ENCODE measurements around the gene ZNF446. TPM values are rescaled to one million over a fixed set of nuclear protein-coding genes. Genes with fewer than 3 reads are reported as not detected.
"Not testable (repeated sequence)": the region's sequence is repeated elsewhere in the genome, so short reads cannot be mapped to it uniquely, and the experiment has no call there.

The ZNF446 gene
- polyA plus RNA-seq, 1 donor from 2014 or later, result 6.7 TPM

DNA sequence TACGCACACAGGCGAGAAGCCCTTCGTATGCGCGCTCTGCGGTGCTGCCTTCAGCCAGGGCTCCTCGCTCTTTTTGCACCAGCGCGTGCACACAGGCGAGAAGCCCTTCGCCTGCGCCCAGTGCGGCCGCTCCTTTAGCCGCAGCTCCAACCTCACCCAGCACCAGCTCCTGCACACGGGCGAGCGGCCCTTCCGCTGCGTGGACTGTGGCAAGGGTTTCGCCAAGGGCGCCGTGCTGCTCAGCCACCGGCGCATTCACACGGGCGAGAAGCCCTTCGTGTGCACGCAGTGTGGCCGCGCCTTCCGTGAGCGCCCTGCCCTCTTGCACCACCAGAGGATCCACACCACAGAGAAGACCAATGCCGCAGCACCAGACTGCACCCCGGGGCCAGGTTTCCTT, 20.0 kb upstream of the ZNF446 start:
- H3K4me3 Mint-ChIP-seq, result no peak overlapping the region
- peaks cover 3 to 12% (median 10%) of the 10 kb centered on the region in 3 donors for H3K4me1 Mint-ChIP-seq
- H3K27ac Mint-ChIP-seq, result no peak overlapping the region
- peaks cover 0 to 1% (median 0%) of the 10 kb centered on the region in 3 donors for H3K9me3 Mint-ChIP-seq
- peaks cover 1% of the 10 kb centered on the region for H3K27me3 Mint-ChIP-seq
- H3K36me3 Mint-ChIP-seq, result peaks cover 14% of the 10 kb centered on the region

DNA sequence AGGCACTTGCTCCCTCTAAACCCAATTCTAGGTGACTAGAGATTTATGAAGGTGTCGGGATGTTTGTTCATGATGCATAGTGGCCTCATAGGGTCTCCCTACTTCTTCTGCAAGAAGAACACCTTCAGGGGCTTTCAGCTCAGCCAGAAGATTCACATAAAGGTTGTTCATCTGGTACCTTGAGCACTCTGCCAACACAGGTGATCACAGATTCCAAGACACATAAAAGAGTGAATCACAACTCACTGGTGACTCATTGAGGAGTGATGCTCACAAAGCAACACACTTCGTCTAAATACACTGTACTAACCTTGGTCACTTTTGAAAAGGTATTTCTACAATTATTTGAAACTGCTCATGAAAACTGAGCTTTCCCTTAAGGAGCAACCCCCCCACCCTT, 16.1 kb upstream of the ZNF446 start:
- no peaks in the 10 kb centered on the region for H3K9me3 Mint-ChIP-seq
- H3K27ac Mint-ChIP-seq, result no peak overlapping the region

DNA sequence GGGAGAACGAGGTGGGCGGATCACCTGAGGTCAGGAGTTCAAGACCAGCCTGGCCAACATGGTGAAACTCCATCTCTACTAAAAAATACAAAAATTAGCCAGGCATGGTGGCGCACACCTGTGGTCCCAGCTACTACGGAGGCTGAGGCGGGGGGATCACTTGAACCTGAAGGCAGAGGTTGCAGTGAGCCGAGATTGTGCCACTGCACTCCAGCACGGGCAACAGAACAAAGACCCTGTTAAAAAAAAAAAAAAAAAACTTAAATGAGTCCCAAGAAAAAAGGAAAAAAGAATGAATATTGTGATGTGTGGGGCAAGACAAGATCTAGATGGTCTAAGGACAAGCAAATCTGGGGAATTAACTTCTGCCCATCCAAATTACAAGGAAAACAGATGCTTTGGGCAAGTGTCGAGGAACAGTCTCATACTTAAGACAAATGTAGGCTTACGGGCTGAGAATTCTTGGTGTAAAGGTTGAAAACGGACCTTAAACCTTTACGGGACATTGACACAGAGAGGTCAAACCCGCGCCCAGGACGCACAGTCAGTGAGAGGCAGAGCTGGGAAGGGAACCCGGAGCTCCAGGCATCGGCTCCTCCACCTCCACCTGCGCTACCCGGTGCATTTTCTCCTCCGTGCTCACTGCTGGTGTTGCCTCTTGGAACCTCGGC, 9.9 kb upstream of the ZNF446 start:
- Mint-ChIP-seq H3K36me3 (no peaks in the 10 kb centered on the region), H3K9me3 (peaks cover 0 to 2% (median 0%) of the 10 kb centered on the region in 3 donors), H3K4me1 (peaks cover 7 to 17% (median 17%) of the 10 kb centered on the region in 3 donors), H3K27ac (peak overlapping the region; percentile 67 to 94 (median 89)), H3K27me3 (no peaks in the 10 kb centered on the region), H3K4me3 (peak overlapping the region; percentile 84 to 95 (median 94))

More for the DNA sequence above, 16.1 kb upstream of the ZNF446 start:
- H3K27me3 Mint-ChIP-seq, result no peaks in the 10 kb centered on the region
- H3K4me3 Mint-ChIP-seq, result no peak overlapping the region
- peaks cover 0 to 3% (median 2%) of the 10 kb centered on the region in 3 donors for H3K4me1 Mint-ChIP-seq
- peaks cover 11% of the 10 kb centered on the region for H3K36me3 Mint-ChIP-seq

DNA sequence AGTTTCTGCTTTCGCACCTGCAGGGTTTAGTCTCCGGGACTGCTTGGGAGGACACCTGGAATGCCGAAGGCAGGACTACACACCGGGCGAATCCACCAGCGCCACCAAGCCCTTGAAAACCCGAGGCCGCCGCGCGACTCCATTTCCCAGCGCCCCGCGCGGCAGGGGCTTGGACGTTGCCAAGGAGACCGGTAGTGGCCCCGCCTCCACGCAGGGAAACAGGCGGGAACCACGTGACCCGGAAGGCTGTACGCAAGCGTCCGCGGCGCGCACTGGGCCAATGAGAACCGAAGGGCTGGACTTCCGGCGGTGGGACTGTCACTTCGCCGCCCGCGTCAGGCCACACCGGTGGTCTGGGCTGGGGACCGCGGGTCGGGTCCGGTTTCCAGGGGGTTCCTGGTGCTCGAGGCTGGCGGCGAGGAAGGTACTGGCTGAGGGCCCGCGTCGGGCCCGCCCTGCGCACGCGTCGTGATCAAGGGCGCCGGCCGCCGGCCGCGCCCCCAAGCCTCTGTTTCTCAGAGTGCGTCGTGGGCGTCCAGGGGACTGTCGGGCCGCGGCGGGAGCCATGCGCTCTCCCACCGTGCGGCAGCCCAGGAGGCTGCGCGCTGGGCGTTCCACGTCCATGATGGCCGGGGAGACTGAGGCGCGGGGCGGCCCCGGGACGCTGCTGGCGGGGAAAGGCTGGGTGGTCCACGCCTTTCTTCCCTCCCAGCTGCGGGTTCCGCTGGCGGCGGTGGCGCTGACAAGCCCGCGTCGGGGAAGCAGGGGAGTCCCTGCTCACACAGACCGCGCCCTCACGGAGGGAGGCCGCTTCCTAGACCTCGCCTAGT, 9.2 kb upstream of the ZNF446 start, which contains the start of gene ZNF324:
ZNF324 (plus strand) TSS at position 321 of the 830 bp plus-strand sequence. CDS start 2,106 bp downstream, outside the sequence.
- Mint-ChIP-seq H3K4me3 (peak within 1 kb of the TSS; percentile 84 to 95 (median 94)), H3K36me3 (no peaks in the 10 kb centered on the region), H3K27ac (peak within 1 kb of the TSS; percentile 67 to 94 (median 89)), H3K4me1 (peaks cover 7 to 17% (median 17%) of the 10 kb centered on the region in 3 donors), H3K9me3 (peaks cover 0 to 2% (median 0%) of the 10 kb centered on the region in 3 donors), H3K27me3 (no peaks in the 10 kb centered on the region)

DNA sequence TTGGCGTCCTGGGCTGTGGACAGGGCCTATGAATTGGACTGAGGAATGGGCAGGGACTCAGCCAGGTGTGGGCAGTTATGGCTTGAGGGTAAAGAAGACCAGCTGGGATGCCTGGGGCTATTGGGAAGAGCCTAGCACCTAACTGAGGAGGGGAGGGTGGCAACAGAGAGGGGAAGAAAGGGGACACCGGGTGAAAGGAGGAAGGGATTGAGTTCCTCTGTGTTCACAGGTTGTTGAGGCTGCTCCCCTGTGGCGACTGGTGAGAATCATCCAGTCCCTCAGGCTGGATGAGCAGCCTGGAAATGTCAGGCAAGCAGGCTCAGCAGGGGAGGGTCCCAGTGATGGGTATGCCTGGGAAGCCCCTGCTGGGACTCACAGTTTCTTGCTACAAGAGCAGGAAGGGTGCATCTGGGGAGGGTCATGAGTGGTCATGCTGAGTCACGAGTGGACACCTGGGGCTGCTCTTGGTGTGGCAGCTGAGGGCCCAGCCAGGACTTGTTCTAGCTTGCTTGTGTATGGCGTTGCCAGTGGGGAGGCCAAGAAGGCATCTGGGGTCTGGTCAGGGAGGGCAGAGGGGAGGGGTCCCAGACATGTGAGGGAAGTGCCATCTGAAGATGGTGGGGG, 7.8 kb upstream of the ZNF446 start:
- H3K9me3 Mint-ChIP-seq, result peaks cover 0 to 2% (median 0%) of the 10 kb centered on the region in 3 donors
- H3K27ac Mint-ChIP-seq, result peak overlapping the region in 1 of 3 donors; percentile 80
- H3K36me3 Mint-ChIP-seq, result no peaks in the 10 kb centered on the region
- H3K4me1 Mint-ChIP-seq, result peaks cover 7 to 17% (median 17%) of the 10 kb centered on the region in 3 donors
- no peaks in the 10 kb centered on the region for H3K27me3 Mint-ChIP-seq
- peak overlapping the region; percentile 77 to 88 (median 82) for H3K4me3 Mint-ChIP-seq

DNA sequence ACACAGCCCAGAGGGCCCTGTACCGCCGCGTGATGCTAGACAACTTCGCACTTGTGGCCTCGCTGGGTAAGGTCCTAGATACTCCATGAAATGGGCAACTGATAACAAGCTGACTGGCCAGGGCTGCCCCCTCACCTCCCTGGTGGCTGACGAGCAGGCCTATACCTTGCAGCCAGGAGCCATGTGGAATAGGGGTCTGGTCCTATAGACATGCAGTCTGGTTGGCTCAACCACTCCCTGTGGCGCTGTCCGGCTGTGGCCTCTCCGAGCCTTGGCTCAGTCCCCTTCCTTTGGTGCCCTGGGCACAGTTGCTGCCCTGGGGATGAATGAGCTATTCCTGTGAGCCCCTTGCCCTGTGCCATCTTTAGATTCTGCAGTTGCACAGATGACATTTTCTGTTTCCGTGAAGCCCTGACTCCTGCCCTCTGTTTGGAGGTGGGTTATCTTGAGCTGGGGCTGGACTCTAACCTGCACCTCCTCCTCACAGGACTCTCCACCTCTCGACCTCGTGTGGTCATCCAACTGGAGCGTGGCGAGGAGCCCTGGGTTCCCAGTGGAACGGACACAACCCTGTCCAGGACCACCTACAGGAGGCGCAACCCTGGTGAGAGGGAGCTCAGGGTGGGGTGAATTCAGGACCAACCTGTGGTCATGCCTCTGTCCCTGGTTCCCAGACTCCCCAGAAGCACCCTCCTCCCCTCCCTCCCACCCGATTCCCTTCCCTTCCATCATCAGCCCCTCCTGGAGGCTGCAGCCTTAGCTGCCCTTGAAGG, 6.7 kb upstream of the ZNF446 start:
- H3K4me3 Mint-ChIP-seq, result peak overlapping the region in 2 of 4 donors; percentile 60 to 77
- H3K36me3 Mint-ChIP-seq, result no peaks in the 10 kb centered on the region
- H3K27me3 Mint-ChIP-seq, result no peaks in the 10 kb centered on the region
- peaks cover 0 to 2% (median 0%) of the 10 kb centered on the region in 3 donors for H3K9me3 Mint-ChIP-seq
- H3K27ac Mint-ChIP-seq, result peak overlapping the region in 1 of 3 donors; percentile 80
- peaks cover 7 to 17% (median 17%) of the 10 kb centered on the region in 3 donors for H3K4me1 Mint-ChIP-seq

DNA sequence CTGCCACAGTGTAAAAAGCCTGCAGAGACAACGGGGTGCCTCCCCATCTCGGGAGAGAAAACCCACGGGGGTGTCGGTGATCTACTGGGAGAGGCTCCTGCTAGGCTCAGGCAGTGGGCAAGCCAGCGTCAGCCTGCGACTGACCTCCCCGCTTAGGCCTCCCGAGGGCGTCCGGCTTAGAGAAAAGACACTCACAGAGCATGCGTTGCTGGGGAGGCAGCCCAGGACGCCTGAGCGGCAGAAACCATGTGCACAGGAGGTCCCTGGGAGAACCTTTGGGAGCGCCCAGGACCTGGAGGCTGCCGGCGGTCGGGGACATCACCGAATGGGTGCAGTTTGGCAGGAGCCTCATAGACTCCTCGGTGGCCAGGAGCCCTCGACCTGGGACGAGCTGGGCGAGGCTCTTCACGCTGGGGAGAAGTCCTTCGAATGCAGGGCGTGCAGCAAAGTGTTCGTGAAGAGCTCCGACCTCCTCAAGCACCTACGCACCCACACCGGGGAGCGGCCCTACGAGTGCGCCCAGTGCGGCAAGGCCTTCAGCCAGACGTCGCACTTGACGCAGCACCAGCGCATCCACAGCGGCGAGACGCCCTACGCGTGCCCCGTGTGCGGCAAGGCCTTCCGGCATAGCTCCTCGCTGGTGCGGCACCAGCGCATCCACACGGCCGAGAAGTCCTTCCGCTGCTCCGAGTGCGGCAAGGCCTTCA, 5.2 kb upstream of the ZNF446 start:
- H3K4me3 Mint-ChIP-seq, H3K9me3 Mint-ChIP-seq, H3K27me3 Mint-ChIP-seq, H3K27ac Mint-ChIP-seq, H3K36me3 Mint-ChIP-seq: not testable (repeated sequence)
- H3K4me1 Mint-ChIP-seq, result peaks cover 11 to 21% (median 20%) of the 10 kb centered on the region in 3 donors

DNA sequence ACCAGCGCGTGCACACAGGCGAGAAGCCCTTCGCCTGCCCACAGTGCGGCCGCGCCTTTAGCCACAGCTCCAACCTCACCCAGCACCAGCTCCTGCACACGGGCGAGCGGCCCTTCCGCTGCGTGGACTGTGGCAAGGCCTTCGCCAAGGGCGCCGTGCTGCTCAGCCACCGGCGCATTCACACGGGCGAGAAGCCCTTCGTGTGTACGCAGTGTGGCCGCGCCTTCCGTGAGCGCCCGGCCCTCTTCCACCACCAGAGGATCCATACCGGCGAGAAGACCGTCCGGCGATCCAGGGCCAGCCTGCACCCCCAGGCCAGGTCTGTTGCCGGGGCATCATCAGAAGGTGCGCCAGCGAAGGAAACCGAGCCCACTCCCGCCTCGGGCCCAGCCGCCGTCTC, 4.4 kb upstream of the ZNF446 start:
- H3K9me3 Mint-ChIP-seq, result no peaks in the 10 kb centered on the region
- H3K36me3 Mint-ChIP-seq, result no peaks in the 10 kb centered on the region
- H3K27me3 Mint-ChIP-seq, result no peaks in the 10 kb centered on the region
- H3K4me3 Mint-ChIP-seq, result peak overlapping the region in 1 of 4 donors; percentile 26
- no peak overlapping the region for H3K27ac Mint-ChIP-seq
- peaks cover 6 to 19% (median 18%) of the 10 kb centered on the region in 3 donors for H3K4me1 Mint-ChIP-seq

DNA sequence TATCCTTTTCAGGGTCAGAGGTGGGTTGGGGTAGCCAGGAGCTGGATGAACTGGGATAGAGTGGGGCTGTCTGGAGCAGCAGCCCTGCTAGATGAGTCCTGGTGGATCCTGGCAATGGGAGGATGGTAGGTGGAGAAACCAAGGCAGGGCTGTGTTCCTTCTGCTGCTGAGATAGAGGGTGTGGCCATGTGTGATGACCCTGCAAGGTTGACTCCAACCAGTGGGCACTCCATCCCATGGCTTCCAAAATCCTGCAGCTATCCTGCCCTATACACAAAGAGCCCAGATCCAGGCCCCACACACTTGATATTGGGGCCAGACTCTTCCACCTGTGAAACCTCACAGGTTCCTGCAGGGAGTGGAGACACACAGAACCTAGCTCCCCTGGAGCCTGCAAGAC, 2.4 kb upstream of the ZNF446 start:
- no peaks in the 10 kb centered on the region for H3K36me3 Mint-ChIP-seq
- peaks cover 5 to 9% (median 9%) of the 10 kb centered on the region in 3 donors for H3K4me1 Mint-ChIP-seq
- peak overlapping the region in 3 of 4 donors; percentile 35 to 85 (median 58) for H3K4me3 Mint-ChIP-seq
- H3K9me3 Mint-ChIP-seq, result no peaks in the 10 kb centered on the region
- peak overlapping the region in 1 of 3 donors; percentile 59 for H3K27ac Mint-ChIP-seq
- no peaks in the 10 kb centered on the region for H3K27me3 Mint-ChIP-seq

DNA sequence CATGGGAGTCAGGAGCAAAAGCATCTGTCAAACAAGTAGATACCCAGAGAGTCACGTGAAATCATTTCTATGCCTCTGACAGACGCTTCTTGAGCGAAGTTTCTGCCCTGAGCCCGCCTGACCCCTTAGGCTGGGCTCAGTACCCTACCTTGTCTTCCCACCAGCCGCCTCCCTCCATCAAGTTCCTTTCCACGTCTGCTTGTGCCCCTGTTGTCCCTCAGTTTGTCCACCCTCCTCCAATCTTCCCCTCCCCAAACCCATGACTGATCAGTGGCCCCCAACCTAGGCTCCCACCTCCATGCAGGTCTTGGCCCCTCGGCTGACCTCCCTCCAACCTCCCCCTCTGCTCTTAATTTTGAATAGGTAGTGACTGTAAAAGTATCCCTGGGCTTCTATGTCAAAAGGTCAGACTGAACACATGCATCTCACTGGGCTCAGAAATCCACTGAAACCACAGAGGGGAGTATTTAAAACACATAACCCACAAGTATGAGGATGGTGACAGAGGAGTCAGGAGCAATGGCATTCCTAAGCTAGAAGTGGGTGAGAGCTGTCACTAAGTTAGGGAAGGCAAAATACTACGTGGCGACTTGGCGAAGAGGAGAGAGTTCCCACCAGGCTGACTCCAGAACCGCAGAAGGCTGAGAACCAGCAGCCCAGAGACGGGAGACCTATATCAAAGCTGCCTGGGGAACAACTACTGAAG, 1.7 kb upstream of the ZNF446 start:
- no peaks in the 10 kb centered on the region for H3K36me3 Mint-ChIP-seq
- peak overlapping the region in 2 of 3 donors; percentile 59 to 80 for H3K27ac Mint-ChIP-seq
- no peaks in the 10 kb centered on the region for H3K9me3 Mint-ChIP-seq
- peaks cover 5 to 9% (median 9%) of the 10 kb centered on the region in 3 donors for H3K4me1 Mint-ChIP-seq
- no peaks in the 10 kb centered on the region for H3K27me3 Mint-ChIP-seq
- H3K4me3 Mint-ChIP-seq, result peak overlapping the region in 3 of 4 donors; percentile 35 to 85 (median 58)

DNA sequence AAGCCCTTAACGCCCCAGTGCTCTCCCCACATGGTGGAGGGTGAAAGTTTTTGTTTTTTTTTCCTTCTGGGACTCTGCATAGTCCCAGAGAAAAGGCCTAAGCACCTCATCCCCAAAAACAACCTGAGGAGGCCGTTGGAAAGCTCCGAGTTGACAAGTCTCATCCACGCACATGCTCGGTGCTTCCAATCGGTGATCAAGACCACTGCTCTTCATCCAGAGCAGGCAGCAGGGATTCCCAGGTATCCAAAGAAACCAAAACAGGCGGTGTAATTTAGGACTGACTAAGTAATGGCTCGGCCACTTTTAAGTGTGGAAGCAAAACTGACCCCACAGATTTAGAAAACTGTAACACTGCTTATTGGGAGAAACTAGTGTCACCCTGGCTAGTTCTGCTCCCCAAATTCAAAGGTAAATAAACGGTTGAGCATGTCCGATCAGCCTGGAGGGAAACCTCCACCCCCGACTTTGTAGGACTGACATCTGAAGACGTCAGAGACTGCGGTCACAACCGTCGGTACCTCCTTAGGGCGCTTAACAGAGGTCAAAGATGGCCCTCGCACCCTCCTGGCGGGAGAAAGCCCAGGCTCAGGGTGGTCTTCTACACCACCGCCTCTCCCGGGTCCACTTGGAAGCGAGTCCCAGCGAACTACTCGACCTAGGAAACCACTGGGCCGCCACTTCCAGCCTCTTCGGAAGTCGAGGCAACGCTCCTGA, 997 bp upstream of the ZNF446 start:
- no peaks in the 10 kb centered on the region for H3K9me3 Mint-ChIP-seq
- H3K4me1 Mint-ChIP-seq, result peaks cover 5 to 9% (median 9%) of the 10 kb centered on the region in 3 donors
- H3K27ac Mint-ChIP-seq, result peak overlapping the region; percentile 80 to 96 (median 91)
- H3K4me3 Mint-ChIP-seq, result peak overlapping the region; percentile 85 to 98 (median 96)
- H3K36me3 Mint-ChIP-seq, result no peaks in the 10 kb centered on the region
- no peaks in the 10 kb centered on the region for H3K27me3 Mint-ChIP-seq

DNA sequence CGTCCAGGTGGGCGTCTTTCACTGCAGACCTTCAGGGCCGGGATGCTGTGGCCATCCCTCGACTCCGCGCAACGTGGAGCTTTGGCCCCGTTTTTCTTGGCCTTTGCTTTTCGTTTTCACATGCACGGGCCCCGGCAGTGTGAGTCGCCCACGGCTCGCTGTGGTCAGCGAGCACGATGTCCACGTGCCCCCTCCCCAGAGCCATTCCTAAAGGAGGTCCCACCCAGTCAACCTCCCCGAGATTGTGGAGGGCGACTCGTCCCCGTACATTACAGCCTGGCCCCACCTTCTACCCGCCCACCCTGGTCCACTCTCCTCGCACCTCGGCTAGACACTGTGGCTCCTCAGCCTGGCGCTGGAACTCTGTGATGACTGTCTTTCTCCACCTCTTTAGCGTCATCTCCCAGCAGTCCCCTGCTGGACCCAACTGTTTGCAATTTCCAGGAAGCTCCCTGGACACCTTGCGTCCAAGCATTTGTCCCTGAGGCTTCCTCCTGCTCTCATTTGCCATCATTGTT, 405 bp downstream of the ZNF446 start:
- H3K9me3 Mint-ChIP-seq, result no peaks in the 10 kb centered on the region
- H3K4me1 Mint-ChIP-seq, result peaks cover 5 to 9% (median 9%) of the 10 kb centered on the region in 3 donors
- peak overlapping the region; percentile 85 to 98 (median 96) for H3K4me3 Mint-ChIP-seq
- no peaks in the 10 kb centered on the region for H3K36me3 Mint-ChIP-seq
- peak overlapping the region; percentile 34 to 96 (median 91) for H3K27ac Mint-ChIP-seq
- no peaks in the 10 kb centered on the region for H3K27me3 Mint-ChIP-seq

All from IgD-negative memory B cell (primary cell).